Glutamatergic neuron (in vitro differentiated cells): ENCODE data around the gene CD84. TPM values are rescaled to one million over a fixed set of nuclear protein-coding genes. Genes with fewer than 3 reads are reported as not detected.
"Not testable (repeated sequence)": the region's sequence is repeated elsewhere in the genome, so short reads cannot be mapped to it uniquely, and the experiment has no call there.

ENCODE experiments used
- DNase-seq: peaks from one replicate; pipeline ENCODE4 v3.0.0; 2022
- H3K27ac Mint-ChIP-seq: one replicate; pipeline ENCODE4 v1.8.0; 2020; ENCODE audit warnings: mild to moderate bottlenecking, mixed read lengths, inconsistent platforms; ENCODE audit not compliant: unreplicated experiment
- H3K27me3 Mint-ChIP-seq: one replicate; pipeline ENCODE4 v1.8.0; 2020; ENCODE audit warnings: mild to moderate bottlenecking, moderate library complexity, mixed read lengths, inconsistent platforms; ENCODE audit not compliant: unreplicated experiment
- H3K36me3 Mint-ChIP-seq: one replicate; pipeline ENCODE4 v1.8.0; 2020; ENCODE audit warnings: mild to moderate bottlenecking, mixed read lengths, inconsistent platforms; ENCODE audit not compliant: unreplicated experiment
- H3K4me1 Mint-ChIP-seq: one replicate; pipeline ENCODE4 v1.8.0; 2020; ENCODE audit warnings: mild to moderate bottlenecking, low read depth, mixed read lengths, inconsistent platforms; ENCODE audit not compliant: unreplicated experiment
- H3K4me3 Mint-ChIP-seq: one replicate; pipeline ENCODE4 v1.8.0; 2020; ENCODE audit warnings: mild to moderate bottlenecking, mixed read lengths, inconsistent platforms; ENCODE audit not compliant: unreplicated experiment
- H3K9me3 Mint-ChIP-seq: one replicate; pipeline ENCODE4 v1.8.0; 2020; ENCODE audit warnings: mild to moderate bottlenecking, moderate library complexity, mixed read lengths, inconsistent platforms; ENCODE audit not compliant: unreplicated experiment
- total RNA-seq: library from RNA; stranded (reverse); fragmentation: NEBNext Ultra II Directional; extraction: Animal tissue kit (Norgen Biotek cat#: 25700); gene quantifications from one replicate; pipeline ENCODE4 v1.2.1, GENCODE V29; 2021; ENCODE audit not compliant: unreplicated experiment
- TF ChIP-seq, protein P1 (sequence below): fragments of 200-600 bp; sonication (generic); IDR thresholded peaks from one replicate; pipeline ENCODE4 v1.5.0; 2021; ENCODE audit not compliant: partially characterized antibody, unreplicated experiment

Gene CD84
- total RNA-seq, 1 donor from 2014 or later: not detected

DNA sequence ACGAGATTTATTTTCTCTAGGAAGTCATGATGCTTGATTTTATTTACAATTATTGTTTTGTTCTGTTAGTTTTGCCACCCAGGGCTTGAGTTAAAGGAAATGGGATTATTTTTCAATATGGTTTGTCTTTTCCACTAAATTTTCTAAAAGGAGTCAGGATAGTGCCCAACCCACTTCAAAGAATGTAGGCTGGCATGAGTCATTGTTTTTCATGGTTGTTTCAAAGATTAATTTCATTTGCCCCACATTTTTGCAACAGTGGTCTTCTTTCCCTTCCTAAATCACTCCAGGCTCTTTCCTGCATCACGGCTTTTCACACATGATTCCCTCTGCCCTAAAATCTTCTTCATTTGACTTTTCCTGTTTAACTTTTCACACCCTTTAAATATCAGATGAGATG, 58.7 kb downstream of the CD84 start:
- Mint-ChIP-seq H3K4me1 (no peaks in the 10 kb centered on the region), H3K27ac (no peak overlapping the region), H3K4me3 (no peak overlapping the region), H3K36me3 (no peaks in the 10 kb centered on the region), H3K27me3 (no peaks in the 10 kb centered on the region), H3K9me3 (peaks cover 2% of the 10 kb centered on the region)
- TF ChIP-seq, protein P1, sequence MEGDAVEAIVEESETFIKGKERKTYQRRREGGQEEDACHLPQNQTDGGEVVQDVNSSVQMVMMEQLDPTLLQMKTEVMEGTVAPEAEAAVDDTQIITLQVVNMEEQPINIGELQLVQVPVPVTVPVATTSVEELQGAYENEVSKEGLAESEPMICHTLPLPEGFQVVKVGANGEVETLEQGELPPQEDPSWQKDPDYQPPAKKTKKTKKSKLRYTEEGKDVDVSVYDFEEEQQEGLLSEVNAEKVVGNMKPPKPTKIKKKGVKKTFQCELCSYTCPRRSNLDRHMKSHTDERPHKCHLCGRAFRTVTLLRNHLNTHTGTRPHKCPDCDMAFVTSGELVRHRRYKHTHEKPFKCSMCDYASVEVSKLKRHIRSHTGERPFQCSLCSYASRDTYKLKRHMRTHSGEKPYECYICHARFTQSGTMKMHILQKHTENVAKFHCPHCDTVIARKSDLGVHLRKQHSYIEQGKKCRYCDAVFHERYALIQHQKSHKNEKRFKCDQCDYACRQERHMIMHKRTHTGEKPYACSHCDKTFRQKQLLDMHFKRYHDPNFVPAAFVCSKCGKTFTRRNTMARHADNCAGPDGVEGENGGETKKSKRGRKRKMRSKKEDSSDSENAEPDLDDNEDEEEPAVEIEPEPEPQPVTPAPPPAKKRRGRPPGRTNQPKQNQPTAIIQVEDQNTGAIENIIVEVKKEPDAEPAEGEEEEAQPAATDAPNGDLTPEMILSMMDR: no peak
- DNase-seq: no peak

DNA sequence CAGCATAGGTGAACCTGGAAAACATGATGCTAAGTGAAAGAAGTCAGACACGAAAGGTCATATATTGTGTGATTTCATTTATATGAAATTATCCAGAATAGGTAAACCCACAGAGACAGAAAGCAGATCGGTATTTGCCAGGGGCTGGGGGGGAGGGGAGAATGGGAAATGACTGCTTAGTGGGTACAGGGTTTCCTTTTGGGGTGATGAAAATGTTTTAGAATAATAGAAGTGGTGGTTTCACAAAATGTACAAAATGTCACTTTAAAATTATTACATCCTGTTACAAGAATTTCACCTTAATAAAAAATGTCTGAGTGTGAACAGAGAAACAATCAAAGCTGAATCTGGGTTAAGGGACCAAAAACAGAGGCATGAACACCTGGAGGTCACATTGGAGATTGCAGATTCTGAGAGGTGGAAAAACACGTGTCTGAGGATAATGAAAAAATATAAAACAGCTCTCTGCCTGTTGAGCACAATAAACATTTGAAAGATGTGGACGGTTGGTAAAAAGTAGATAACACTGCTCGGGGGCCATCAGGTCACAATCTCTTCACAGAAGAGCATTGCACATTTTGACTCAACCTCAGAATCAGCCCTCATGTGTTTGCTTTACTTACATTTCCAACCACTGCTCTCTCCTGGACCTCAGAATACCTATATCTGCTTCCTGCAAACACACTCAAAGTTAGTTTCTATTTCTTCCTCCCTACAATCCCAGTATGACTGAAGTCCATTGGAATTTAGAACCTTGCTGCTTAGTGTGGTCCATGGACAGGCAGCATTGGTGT, 59.5 kb downstream of the CD84 start:
- Mint-ChIP-seq H3K9me3 (peaks cover 2% of the 10 kb centered on the region), H3K27ac (no peak overlapping the region), H3K27me3 (no peaks in the 10 kb centered on the region), H3K4me1 (no peaks in the 10 kb centered on the region), H3K36me3 (no peaks in the 10 kb centered on the region), H3K4me3 (no peak overlapping the region)
- TF ChIP-seq, protein P1: no peak
- no peak for DNase-seq

DNA sequence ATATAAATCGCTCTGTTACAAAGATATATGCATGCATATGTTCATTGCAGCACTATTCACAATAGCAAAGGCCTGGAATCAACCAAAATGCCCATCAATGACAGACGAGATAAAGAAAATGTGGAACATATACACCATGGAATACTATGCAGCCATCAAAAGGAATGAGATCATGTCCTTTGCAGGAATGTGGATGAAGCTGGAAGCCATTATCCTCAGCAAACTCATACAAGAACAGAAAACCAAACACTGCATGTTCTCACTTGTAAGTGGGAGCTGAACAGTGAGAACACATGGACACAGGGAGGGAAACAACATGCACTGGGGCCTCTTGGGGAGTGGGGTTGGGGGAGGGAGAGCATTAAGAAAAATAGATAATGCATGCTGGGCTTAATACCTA, 61.8 kb downstream of the CD84 start:
- not testable (repeated sequence) for H3K27ac Mint-ChIP-seq, H3K36me3 Mint-ChIP-seq, DNase-seq, H3K9me3 Mint-ChIP-seq, H3K4me1 Mint-ChIP-seq, H3K27me3 Mint-ChIP-seq, H3K4me3 Mint-ChIP-seq

DNA sequence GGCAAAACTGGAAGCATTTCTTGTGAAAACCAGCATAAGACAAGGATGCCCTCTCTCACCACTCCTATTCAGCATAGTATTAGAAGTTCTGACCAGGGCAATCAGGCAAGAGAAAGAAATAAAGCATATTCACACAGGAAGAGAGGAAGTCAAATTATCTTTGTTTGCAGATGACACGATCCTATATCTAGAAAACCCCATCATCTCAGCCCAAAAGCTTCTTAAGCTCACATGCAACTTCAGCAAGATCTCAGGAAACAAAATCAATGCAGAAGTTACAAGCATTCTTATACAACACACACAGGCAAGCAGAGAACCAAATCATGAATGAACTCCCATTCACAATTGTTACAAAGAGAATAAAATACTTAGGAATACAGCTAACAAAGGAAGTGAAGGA, 63.4 kb downstream of the CD84 start:
- H3K27me3 Mint-ChIP-seq, H3K4me1 Mint-ChIP-seq, H3K9me3 Mint-ChIP-seq, H3K36me3 Mint-ChIP-seq, H3K4me3 Mint-ChIP-seq, DNase-seq, H3K27ac Mint-ChIP-seq: not testable (repeated sequence)

DNA sequence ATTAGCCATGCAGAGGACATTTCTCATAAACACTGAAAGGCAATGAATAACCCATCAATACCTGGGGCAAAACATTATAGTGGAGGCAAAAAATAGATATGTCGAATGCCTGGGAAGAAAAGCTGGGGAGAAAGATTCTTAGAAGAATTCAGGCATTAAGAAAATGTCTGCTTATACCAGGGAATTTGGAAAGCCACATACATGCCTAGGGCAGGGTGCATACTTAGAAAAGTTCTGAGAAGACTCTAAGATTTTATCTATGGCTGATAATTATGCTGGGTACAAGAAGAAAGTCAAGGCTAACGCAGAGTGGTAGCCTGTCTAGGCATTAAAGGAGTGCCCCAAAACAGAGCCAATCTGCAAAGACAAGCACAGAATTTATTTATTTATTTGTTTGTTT, 74.6 kb downstream of the CD84 start:
- Mint-ChIP-seq H3K4me1 (no peaks in the 10 kb centered on the region), H3K4me3 (no peak overlapping the region), H3K36me3 (peaks cover 11% of the 10 kb centered on the region), H3K27ac (no peak overlapping the region), H3K27me3 (peaks cover under 1% of the 10 kb centered on the region), H3K9me3 (peaks cover 10% of the 10 kb centered on the region)
- TF ChIP-seq, protein P1: no peak
- no peak for DNase-seq

DNA sequence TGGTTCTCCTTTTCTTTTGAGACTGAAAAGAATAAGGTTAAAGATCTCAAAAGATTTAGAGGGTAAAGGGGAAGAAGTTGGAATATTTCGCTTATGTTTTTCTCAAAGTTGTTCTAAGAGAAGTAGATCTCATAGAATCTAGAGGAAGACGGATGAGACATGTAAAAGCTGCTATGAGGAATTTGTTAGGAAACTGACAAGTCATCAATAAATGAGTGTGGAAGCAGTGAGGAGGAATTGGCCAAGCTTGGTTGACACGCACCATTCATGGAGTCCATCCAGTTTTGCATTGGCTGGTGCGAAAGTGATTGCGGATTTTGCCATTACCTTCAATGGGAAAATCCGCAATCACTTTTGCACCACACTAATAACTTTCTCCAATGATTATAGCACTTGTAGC, 76.2 kb downstream of the CD84 start:
- Mint-ChIP-seq H3K27me3 (peaks cover 3% of the 10 kb centered on the region), H3K4me3 (no peak overlapping the region), H3K4me1 (no peaks in the 10 kb centered on the region), H3K27ac (no peak overlapping the region), H3K9me3 (peaks cover 4% of the 10 kb centered on the region), H3K36me3 (peaks cover 15% of the 10 kb centered on the region)
- no peak for DNase-seq
- TF ChIP-seq, protein P1: no peak
